Middle frontal gyrus (tissue), 1 donor: ENCODE measurements around the gene CTAGE8.
"Not testable (repeated sequence)": the region's sequence is repeated elsewhere in the genome, so short reads cannot be mapped to it uniquely, and the experiment has no call there.

Experiments
- DNase-seq: peaks from one replicate; pipeline ENCODE4 v3.0.0-alpha.2; 2015; ENCODE audit warnings: low spot score; ENCODE audit errors: extremely low spot score

CTAGE8 gene

GRCh38 chr7:144269188-144269587 is at the start of gene CTAGE8:
Gene CTAGE8 (minus strand): TSS chr7:144269288. CDS start chr7:144269250, 38 bp downstream.
- DNase-seq: not testable (repeated sequence)

GRCh38 chr7:144317537-144317936 is 48.4 kb upstream of the CTAGE8 start:
- not testable (repeated sequence) for DNase-seq

- not testable (repeated sequence) for DNase-seq
Observed at GRCh38 chr7:144311872-144312469, 42.9 kb upstream of the CTAGE8 start, which contains the start of gene OR2A1. Gene OR2A1 (plus strand): TSS chr7:144312419. CDS start chr7:144318125, 5,706 bp downstream.

GRCh38 chr7:144311218-144311617 is 42.1 kb upstream of the CTAGE8 start:
- not testable (repeated sequence) for DNase-seq

- DNase-seq: not testable (repeated sequence)
Observed at GRCh38 chr7:144309702-144310101, 40.6 kb upstream of the CTAGE8 start.

GRCh38 chr7:144305156-144305555 is 36.1 kb upstream of the CTAGE8 start:
- not testable (repeated sequence) for DNase-seq

GRCh38 chr7:144303607-144304006 is 34.5 kb upstream of the CTAGE8 start:
- not testable (repeated sequence) for DNase-seq

- not testable (repeated sequence) for DNase-seq
Observed at GRCh38 chr7:144302578-144303303, 33.7 kb upstream of the CTAGE8 start.

GRCh38 chr7:144293794-144294499 is 24.9 kb upstream of the CTAGE8 start:
- DNase-seq: not testable (repeated sequence)

- DNase-seq: not testable (repeated sequence)
Observed at GRCh38 chr7:144292384-144293161, 23.5 kb upstream of the CTAGE8 start.

- DNase-seq: not testable (repeated sequence)
Observed at GRCh38 chr7:144291607-144292006, 22.5 kb upstream of the CTAGE8 start.

- DNase-seq: not testable (repeated sequence)
Observed at GRCh38 chr7:144287171-144287784, 18.2 kb upstream of the CTAGE8 start.

- not testable (repeated sequence) for DNase-seq
Observed at GRCh38 chr7:144283716-144284115, 14.6 kb upstream of the CTAGE8 start.

- not testable (repeated sequence) for DNase-seq
Observed at GRCh38 chr7:144282490-144282889, 13.4 kb upstream of the CTAGE8 start.

GRCh38 chr7:144281981-144282380 is 12.9 kb upstream of the CTAGE8 start:
- DNase-seq: not testable (repeated sequence)

GRCh38 chr7:144280010-144280409 is 10.9 kb upstream of the CTAGE8 start:
- DNase-seq: not testable (repeated sequence)

GRCh38 chr7:144275281-144275680 is 6.2 kb upstream of the CTAGE8 start:
- not testable (repeated sequence) for DNase-seq

- DNase-seq: not testable (repeated sequence)
Observed at GRCh38 chr7:144264692-144265091, 4.4 kb downstream of the CTAGE8 start, which contains the start of gene OR2A7. Gene OR2A7 (minus strand): TSS chr7:144264792. CDS start chr7:144259628, 5,164 bp downstream.

GRCh38 chr7:144262128-144262527 is 7.0 kb downstream of the CTAGE8 start:
- DNase-seq: not testable (repeated sequence)

- DNase-seq: not testable (repeated sequence)
Observed at GRCh38 chr7:144259067-144259466, 10.0 kb downstream of the CTAGE8 start.
